WERI-Rb-1 (cell line): ENCODE data around the gene ASCC2.
A peak's percentile ranks its signal among the peaks of the same experiment; 100 is the strongest.

Experiments
- DNase-seq: peaks from one replicate; pipeline ENCODE4 v3.0.0-alpha.2; 2020
- H3K27ac ChIP-seq: fragments of 250-450 bp; sonication (Bioruptor Pico); 2 replicates; pipeline ENCODE4 v1.5.1; 2020; ENCODE audit warnings: mild to moderate bottlenecking, moderate library complexity
- H3K27me3 ChIP-seq: fragments of 250-450 bp; sonication (Bioruptor Pico); 2 replicates; pipeline ENCODE4 v1.5.1; 2021; ENCODE audit warnings: mild to moderate bottlenecking, low read depth, moderate library complexity; ENCODE audit not compliant: insufficient read depth, severe bottlenecking
- H3K36me3 ChIP-seq: fragments of 250-450 bp; sonication (Bioruptor Pico); 2 replicates; pipeline ENCODE4 v1.5.1; 2020; ENCODE audit warnings: mild to moderate bottlenecking, moderate library complexity
- H3K4me3 ChIP-seq: 2 replicates; pipeline ENCODE4 v1.5.1; 2011; ENCODE audit warnings: low read depth, mild to moderate bottlenecking, control low read depth, low read length
- H3K9me3 ChIP-seq: fragments of 250-450 bp; sonication (Bioruptor Pico); 2 replicates; pipeline ENCODE4 v1.5.1; 2021; ENCODE audit warnings: mild to moderate bottlenecking, moderate library complexity; ENCODE audit not compliant: severe bottlenecking
- CTCF ChIP-seq: IDR thresholded peaks from 2 replicates; pipeline ENCODE4 v1.5.1; 2011; ENCODE audit warnings: low read depth, mild to moderate bottlenecking, control low read depth, inconsistent platforms, low read length

Gene ASCC2

GRCh38 chr22:29788339-29789279 is 49.5 kb downstream of the ASCC2 start:
- no peak for TF ChIP-seq CTCF
- H3K9me3 ChIP-seq = no peaks in the 10 kb centered on the region
- H3K27me3 ChIP-seq = no peaks in the 10 kb centered on the region
- no peak for DNase-seq
- H3K36me3 ChIP-seq = peaks cover 44% of the 10 kb centered on the region
- H3K4me3 ChIP-seq = no peak overlapping the region
- H3K27ac ChIP-seq = no peak overlapping the region

- H3K27ac ChIP-seq = no peak overlapping the region
- no peak for TF ChIP-seq CTCF
- no peaks in the 10 kb centered on the region for H3K9me3 ChIP-seq
- H3K36me3 ChIP-seq = peaks cover 43% of the 10 kb centered on the region
- H3K27me3 ChIP-seq = no peaks in the 10 kb centered on the region
- DNase-seq = peak; percentile 38
- no peak overlapping the region for H3K4me3 ChIP-seq
These were observed 50.6 kb downstream of the ASCC2 start for GRCh38 chr22:29787371-29787980.

GRCh38 chr22:29786031-29786430 is 52.0 kb downstream of the ASCC2 start:
- no peaks in the 10 kb centered on the region for H3K27me3 ChIP-seq
- no peak for DNase-seq
- no peak for TF ChIP-seq CTCF
- no peak overlapping the region for H3K27ac ChIP-seq
- H3K9me3 ChIP-seq = no peaks in the 10 kb centered on the region
- H3K36me3 ChIP-seq = peaks cover 29% of the 10 kb centered on the region
- H3K4me3 ChIP-seq = no peak overlapping the region

- DNase-seq = no peak
- no peaks in the 10 kb centered on the region for H3K9me3 ChIP-seq
- H3K36me3 ChIP-seq = peaks cover 17% of the 10 kb centered on the region
- H3K4me3 ChIP-seq = no peak overlapping the region
- TF ChIP-seq CTCF = no peak
- H3K27me3 ChIP-seq = no peaks in the 10 kb centered on the region
- H3K27ac ChIP-seq = no peak overlapping the region
These were observed 53.4 kb downstream of the ASCC2 start for GRCh38 chr22:29784451-29785361.

GRCh38 chr22:29782061-29782845 is 55.8 kb downstream of the ASCC2 start:
- H3K27ac ChIP-seq = no peak overlapping the region
- no peak for DNase-seq

More at GRCh38 chr22:29782061-29782845, 55.8 kb downstream of the ASCC2 start:
- no peaks in the 10 kb centered on the region for H3K9me3 ChIP-seq
- H3K36me3 ChIP-seq = no peaks in the 10 kb centered on the region; the same call in 1 of the 2 replicates
- no peak for TF ChIP-seq CTCF
- H3K4me3 ChIP-seq = no peak overlapping the region
- H3K27me3 ChIP-seq = no peaks in the 10 kb centered on the region
